Gastroesophageal sphincter (tissue), 4 donors: ENCODE measurements around the gene ANKRD30B. TPM values are rescaled to one million over a fixed set of nuclear protein-coding genes. Genes with fewer than 3 reads are reported as not detected.
"Not testable (repeated sequence)": the region's sequence is repeated elsewhere in the genome, so short reads cannot be mapped to it uniquely, and the experiment has no call there.

Experiments used
- ATAC-seq: fragments of 150-250 bp; one replicate; pipeline ENCODE4 v1.9.1; 2016; ENCODE audit warnings: mild to moderate bottlenecking, moderate library complexity
- H3K27ac ChIP-seq, 4 donors: fragments of 200-600 bp; sonication (generic) in 3 of 4; 1 replicate in 3 of 4; 2 replicates in 1 of 4; pipeline ENCODE4 v1.5.1; 2016 to 2019
- H3K27me3 ChIP-seq: fragments of 200-600 bp; sonication (generic); one replicate; pipeline ENCODE4 v1.5.1; 2019
- H3K36me3 ChIP-seq, 2 donors: fragments of 200-600 bp; sonication (generic); one replicate each; pipeline ENCODE4 v1.5.1; 2019; ENCODE audit warnings: control low read depth in 1 of 2
- H3K4me1 ChIP-seq, 3 donors: fragments of 200-600 bp; sonication (generic); 1 replicate in 2 of 3; 2 replicates in 1 of 3; pipeline ENCODE4 v1.5.1; 2016 to 2019; ENCODE audit warnings: control low read depth in 2 of 3
- H3K4me3 ChIP-seq, 2 donors: fragments of 200-600 bp; sonication (generic); one replicate each; pipeline ENCODE4 v1.5.1; 2019; ENCODE audit warnings: mild to moderate bottlenecking in 1 of 2, moderate library complexity in 1 of 2
- H3K9me3 ChIP-seq, 3 donors: fragments of 200-600 bp; sonication (generic); one replicate each; pipeline ENCODE4 v1.5.1; 2017 to 2019; ENCODE audit warnings: control low read depth in 2 of 3
- CTCF ChIP-seq, 4 experiments: fragments of 200-600 bp in 2 of 4; fragments of 450-650 bp in 2 of 4; sonication (generic) in 1 of 4; IDR thresholded peaks; one replicate each; pipeline ENCODE4 v1.5.1; 2017 to 2019; ENCODE audit warnings: antibody characterized with exemption in 4 of 4, mild to moderate bottlenecking in 2 of 4, moderate library complexity in 2 of 4
- EP300 ChIP-seq: sonication (generic); formaldehyde crosslinking; IDR thresholded peaks from one replicate; pipeline ENCODE4 v1.6.1; 2017; ENCODE audit warnings: antibody characterized with exemption, mild to moderate bottlenecking
- POLR2A ChIP-seq, 2 donors: fragments of 450-650 bp; IDR thresholded peaks; one replicate each; pipeline ENCODE4 v1.6.1; 2017; ENCODE audit warnings: antibody characterized with exemption in 2 of 2, mild to moderate bottlenecking in 2 of 2, moderate library complexity in 1 of 2
- POLR2AphosphoS5 ChIP-seq: sonication (generic); formaldehyde crosslinking; IDR thresholded peaks from one replicate; pipeline ENCODE4 v1.6.1; 2017; ENCODE audit warnings: antibody characterized with exemption
- WGBS, 2 donors: methylation state at CpG; one replicate each; pipeline ENCODE4 v1.1.5; 2018; ENCODE audit warnings: low coverage in 1 of 2; 5-methylcytosine and 5-hydroxymethylcytosine counted together
- total RNA-seq, 4 donors: library from RNA; depleted of rRNA; stranded (reverse); fragments of >200 nt; gene quantifications; one replicate each; pipeline ENCODE4 v1.1.0, GENCODE V29; 2016

Gene ANKRD30B
- total RNA-seq, 4 donors from 2014 or later = not detected

GRCh38 chr18:14767474-14767873, 19.5 kb downstream of the ANKRD30B start:
- TF ChIP-seq CTCF (IDR thresholded peaks at IDR 0.05) = no peak
- no peak for TF ChIP-seq POLR2AphosphoS5
- no peaks in the 10 kb centered on the region for H3K4me1 ChIP-seq

GRCh38 chr18:14768241-14768640, 20.3 kb downstream of the ANKRD30B start:
- no peak for TF ChIP-seq POLR2A (IDR thresholded peaks at IDR 0.05)
- H3K36me3 ChIP-seq = no peaks in the 10 kb centered on the region
- no peak overlapping the region for H3K27ac ChIP-seq
- no peaks in the 10 kb centered on the region for H3K4me1 ChIP-seq
- 0% methylated on average over 1 of the region's 1 CpG; no CpG with 5 or more reads in 1 of the 2 donors for WGBS, 2 donors
- ATAC-seq = no peak
- no peak overlapping the region for H3K4me3 ChIP-seq
- no peaks in the 10 kb centered on the region for H3K27me3 ChIP-seq
- H3K9me3 ChIP-seq = no peaks in the 10 kb centered on the region

More at GRCh38 chr18:14767474-14767873, 19.5 kb downstream of the ANKRD30B start:
- no peaks in the 10 kb centered on the region for H3K27me3 ChIP-seq
- no peaks in the 10 kb centered on the region for H3K9me3 ChIP-seq
- no peak overlapping the region for H3K4me3 ChIP-seq
- H3K27ac ChIP-seq = no peak overlapping the region
- no peaks in the 10 kb centered on the region for H3K36me3 ChIP-seq
- ATAC-seq = no peak

- no peak for ATAC-seq
- H3K27me3 ChIP-seq = no peaks in the 10 kb centered on the region
- H3K4me3 ChIP-seq = no peak overlapping the region
- no peaks in the 10 kb centered on the region for H3K4me1 ChIP-seq
- no peak overlapping the region for H3K27ac ChIP-seq
- 79 to 89% methylated on average over 2 of the region's 2 CpGs for WGBS, 2 donors
- no peaks in the 10 kb centered on the region for H3K36me3 ChIP-seq
- H3K9me3 ChIP-seq = no peaks in the 10 kb centered on the region
- TF ChIP-seq EP300 = no peak
- no peak for TF ChIP-seq POLR2AphosphoS5
- no peak for TF ChIP-seq POLR2A (IDR thresholded peaks at IDR 0.05)
- no peak for TF ChIP-seq CTCF (IDR thresholded peaks at IDR 0.05)
Observed at GRCh38 chr18:14769381-14769780, 21.4 kb downstream of the ANKRD30B start.

- Histone ChIP-seq H3K4me1 (no peaks in the 10 kb centered on the region), H3K9me3 (no peaks in the 10 kb centered on the region), H3K36me3 (no peaks in the 10 kb centered on the region), H3K4me3 (no peak overlapping the region), H3K27me3 (no peaks in the 10 kb centered on the region), H3K27ac (no peak overlapping the region)
- no peak for TF ChIP-seq CTCF (IDR thresholded peaks at IDR 0.05)
- TF ChIP-seq POLR2A (IDR thresholded peaks at IDR 0.05) = no peak
- no peak for TF ChIP-seq POLR2AphosphoS5
- no peak for TF ChIP-seq EP300
- ATAC-seq = no peak
- 63 to 72% methylated on average over 2 of the region's 2 CpGs for WGBS, 2 donors
Observed at GRCh38 chr18:14776801-14777200, 28.8 kb downstream of the ANKRD30B start.

- no peak for ATAC-seq
- TF ChIP-seq POLR2AphosphoS5 = no peak
- no peak for TF ChIP-seq CTCF (IDR thresholded peaks at IDR 0.05)
- TF ChIP-seq EP300 = no peak
- no peak for TF ChIP-seq POLR2A (IDR thresholded peaks at IDR 0.05)
- H3K27ac ChIP-seq = no peak overlapping the region
- H3K4me1 ChIP-seq = no peaks in the 10 kb centered on the region
- no peaks in the 10 kb centered on the region for H3K27me3 ChIP-seq
- WGBS, 2 donors = 44 to 80% methylated on average over 1 to 3 of the region's 3 CpGs
- no peaks in the 10 kb centered on the region for H3K36me3 ChIP-seq
- H3K9me3 ChIP-seq = no peaks in the 10 kb centered on the region
- H3K4me3 ChIP-seq = no peak overlapping the region
Observed at GRCh38 chr18:14781671-14782070, 33.7 kb downstream of the ANKRD30B start.

GRCh38 chr18:14784133-14784532, 36.2 kb downstream of the ANKRD30B start:
- H3K4me1 ChIP-seq = no peaks in the 10 kb centered on the region
- H3K27me3 ChIP-seq = no peaks in the 10 kb centered on the region
- no peak for ATAC-seq
- no peaks in the 10 kb centered on the region for H3K9me3 ChIP-seq
- no peak overlapping the region for H3K4me3 ChIP-seq
- no peaks in the 10 kb centered on the region for H3K36me3 ChIP-seq
- 55 to 72% methylated on average over 2 of the region's 2 CpGs for WGBS, 2 donors
- no peak overlapping the region for H3K27ac ChIP-seq
- TF ChIP-seq CTCF (IDR thresholded peaks at IDR 0.05) (no peak), POLR2AphosphoS5 (no peak), POLR2A (IDR thresholded peaks at IDR 0.05) (no peak), EP300 (no peak)

GRCh38 chr18:14796876-14797275, 48.9 kb downstream of the ANKRD30B start:
- H3K27me3 ChIP-seq, H3K27ac ChIP-seq, H3K4me1 ChIP-seq, ATAC-seq, H3K4me3 ChIP-seq, H3K36me3 ChIP-seq, H3K9me3 ChIP-seq: not testable (repeated sequence)
- WGBS, 2 donors = 70 to 100% methylated on average over 3 of the region's 3 CpGs

GRCh38 chr18:14797969-14798764, 50.2 kb downstream of the ANKRD30B start:
- H3K4me3 ChIP-seq, H3K9me3 ChIP-seq, H3K27ac ChIP-seq, H3K4me1 ChIP-seq, H3K27me3 ChIP-seq, ATAC-seq, H3K36me3 ChIP-seq: not testable (repeated sequence)
- WGBS, 2 donors = 71 to 84% methylated on average over 5 to 8 of the region's 12 CpGs
